ENCODE results near the gene PPIF.

- TF ChIP-seq, protein P1, sequence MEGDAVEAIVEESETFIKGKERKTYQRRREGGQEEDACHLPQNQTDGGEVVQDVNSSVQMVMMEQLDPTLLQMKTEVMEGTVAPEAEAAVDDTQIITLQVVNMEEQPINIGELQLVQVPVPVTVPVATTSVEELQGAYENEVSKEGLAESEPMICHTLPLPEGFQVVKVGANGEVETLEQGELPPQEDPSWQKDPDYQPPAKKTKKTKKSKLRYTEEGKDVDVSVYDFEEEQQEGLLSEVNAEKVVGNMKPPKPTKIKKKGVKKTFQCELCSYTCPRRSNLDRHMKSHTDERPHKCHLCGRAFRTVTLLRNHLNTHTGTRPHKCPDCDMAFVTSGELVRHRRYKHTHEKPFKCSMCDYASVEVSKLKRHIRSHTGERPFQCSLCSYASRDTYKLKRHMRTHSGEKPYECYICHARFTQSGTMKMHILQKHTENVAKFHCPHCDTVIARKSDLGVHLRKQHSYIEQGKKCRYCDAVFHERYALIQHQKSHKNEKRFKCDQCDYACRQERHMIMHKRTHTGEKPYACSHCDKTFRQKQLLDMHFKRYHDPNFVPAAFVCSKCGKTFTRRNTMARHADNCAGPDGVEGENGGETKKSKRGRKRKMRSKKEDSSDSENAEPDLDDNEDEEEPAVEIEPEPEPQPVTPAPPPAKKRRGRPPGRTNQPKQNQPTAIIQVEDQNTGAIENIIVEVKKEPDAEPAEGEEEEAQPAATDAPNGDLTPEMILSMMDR (IDR thresholded peaks at IDR 0.05; ENCODE audit: insufficient read depth, low read length) = no peak
- TF ChIP-seq POLR2AphosphoS5 (IDR thresholded peaks at IDR 0.05; ENCODE audit: low read depth) = no peak
These were observed 52.1 kb downstream of the PPIF start for GRCh38 chr10:79399223-79399831.

All from HL-60 (cell line).